Measurements from ENCODE around the gene TJP3.
A peak's percentile ranks its signal among the peaks of the same experiment; 100 is the strongest.

Gene TJP3

GRCh38 chr19:3667037-3667638, 41.0 kb upstream of the TJP3 start:
- Histone ChIP-seq H3K9ac (ENCODE audit: low read length) (no peak overlapping the region), H3K4me3 (ENCODE audit: low read depth in 1 of 2, low read length in 2 of 2) (no peak overlapping the region), H3K36me3 (ENCODE audit: insufficient read depth, low read length) (peaks cover 43% of the 10 kb centered on the region), H3K4me1 (ENCODE audit: insufficient read depth, low read length) (peaks cover 53% of the 10 kb centered on the region), H3K27me3 (ENCODE audit: control insufficient read depth in 1 of 2, insufficient read depth in 2 of 2, low read length in 2 of 2) (no peaks in the 10 kb centered on the region), H3K9me3 (ENCODE audit: low read length) (no peaks in the 10 kb centered on the region), H3K27ac (ENCODE audit: low read depth, low read length) (peak overlapping the region; percentile 100)

DNA sequence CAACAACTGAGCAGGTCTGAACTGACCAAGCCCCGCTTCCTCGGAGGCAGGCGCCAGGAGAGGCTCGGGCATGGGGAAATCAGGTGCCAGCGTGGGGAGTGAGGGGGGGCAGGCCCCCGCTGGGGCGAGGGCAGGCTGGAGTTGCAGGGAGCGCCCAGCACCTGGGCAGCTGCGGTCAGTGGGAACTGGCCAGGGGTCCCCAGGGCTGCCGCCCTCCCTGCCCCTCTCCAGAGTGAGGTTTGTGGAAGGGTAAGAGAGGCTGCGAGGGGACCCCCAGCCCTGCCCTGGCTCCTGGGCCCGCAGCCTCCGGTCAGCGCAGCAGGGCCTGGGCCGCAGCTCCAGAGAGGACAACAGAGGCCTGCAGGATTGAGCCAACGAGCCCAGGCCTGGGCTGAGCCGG, 40.4 kb upstream of the TJP3 start:
- Histone ChIP-seq H3K4me1 (ENCODE audit: insufficient read depth, low read length) (peaks cover 58% of the 10 kb centered on the region), H3K27ac (ENCODE audit: low read depth, low read length) (peak overlapping the region; percentile 100), H3K4me3 (ENCODE audit: low read depth in 1 of 2, low read length in 2 of 2) (no peak overlapping the region), H3K36me3 (ENCODE audit: insufficient read depth, low read length) (peaks cover 40% of the 10 kb centered on the region), H3K9me3 (ENCODE audit: low read length) (no peaks in the 10 kb centered on the region), H3K9ac (ENCODE audit: low read length) (peak overlapping the region; percentile 84), H3K27me3 (ENCODE audit: control insufficient read depth in 1 of 2, insufficient read depth in 2 of 2, low read length in 2 of 2) (no peaks in the 10 kb centered on the region)

DNA sequence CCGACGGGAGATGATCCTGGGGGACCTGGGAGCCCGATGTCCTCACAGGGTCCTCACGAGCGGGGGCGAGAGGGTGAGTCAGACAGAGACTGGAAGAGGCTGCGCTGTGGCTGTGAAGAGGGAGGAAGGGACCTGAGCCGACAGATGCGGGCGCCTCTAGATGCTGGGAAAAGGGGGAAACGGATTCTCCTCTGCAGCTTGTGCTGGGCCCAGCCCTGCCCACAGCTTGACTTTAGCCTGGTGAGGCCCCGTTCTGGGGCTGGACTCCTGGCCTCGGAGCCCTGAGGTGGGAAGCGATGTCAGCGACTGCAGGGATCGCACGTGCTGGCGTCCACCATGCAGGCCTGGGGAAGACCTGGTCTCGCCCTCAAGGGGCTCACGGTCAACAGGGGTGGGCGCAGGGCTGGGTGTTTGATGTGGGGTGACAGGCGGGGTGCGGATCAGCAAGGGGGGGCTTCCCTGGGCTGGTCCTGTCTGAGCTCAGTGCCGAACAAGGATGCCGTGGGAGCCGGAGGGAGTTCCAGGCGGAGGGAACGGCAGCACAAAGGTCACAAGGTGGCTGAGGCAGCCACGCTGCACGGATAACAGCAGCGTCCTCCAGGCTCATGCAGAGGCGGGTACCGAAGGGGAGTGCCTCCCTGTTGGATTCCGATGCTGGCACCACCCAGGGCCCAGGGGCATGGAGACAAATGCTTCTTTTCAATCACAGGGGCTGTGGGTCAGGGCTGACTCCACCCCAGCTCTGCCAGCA, 39.7 kb upstream of the TJP3 start:
- H3K36me3 ChIP-seq (ENCODE audit: insufficient read depth, low read length) = peaks cover 34% of the 10 kb centered on the region
- H3K4me1 ChIP-seq (ENCODE audit: insufficient read depth, low read length) = peaks cover 58% of the 10 kb centered on the region

GRCh38 chr19:3669082-3669946, 38.9 kb upstream of the TJP3 start:
- Histone ChIP-seq H3K9ac (ENCODE audit: low read length) (peak overlapping the region; percentile 84), H3K27me3 (ENCODE audit: control insufficient read depth in 1 of 2, insufficient read depth in 2 of 2, low read length in 2 of 2) (no peaks in the 10 kb centered on the region), H3K9me3 (ENCODE audit: low read length) (no peaks in the 10 kb centered on the region), H3K4me3 (ENCODE audit: low read depth in 1 of 2, low read length in 2 of 2) (peak overlapping the region in 1 of 2 donors; percentile 50), H3K36me3 (ENCODE audit: insufficient read depth, low read length) (peaks cover 26% of the 10 kb centered on the region), H3K4me1 (ENCODE audit: insufficient read depth, low read length) (peaks cover 58% of the 10 kb centered on the region), H3K27ac (ENCODE audit: low read depth, low read length) (peak overlapping the region; percentile 100)

More for the DNA sequence above, 39.7 kb upstream of the TJP3 start:
- Histone ChIP-seq H3K9me3 (ENCODE audit: low read length) (no peaks in the 10 kb centered on the region), H3K27ac (ENCODE audit: low read depth, low read length) (peak overlapping the region; percentile 100), H3K27me3 (ENCODE audit: control insufficient read depth in 1 of 2, insufficient read depth in 2 of 2, low read length in 2 of 2) (no peaks in the 10 kb centered on the region), H3K4me3 (ENCODE audit: low read depth in 1 of 2, low read length in 2 of 2) (peak overlapping the region in 1 of 2 donors; percentile 41), H3K9ac (ENCODE audit: low read length) (peak overlapping the region; percentile 84)

GRCh38 chr19:3669947-3670795, 38.0 kb upstream of the TJP3 start:
- H3K9ac ChIP-seq (ENCODE audit: low read length) = peak overlapping the region; percentile 97
- peak overlapping the region; percentile 52 to 63 for H3K4me3 ChIP-seq (ENCODE audit: low read depth in 1 of 2, low read length in 2 of 2)
- no peaks in the 10 kb centered on the region for H3K9me3 ChIP-seq (ENCODE audit: low read length)
- H3K27ac ChIP-seq (ENCODE audit: low read depth, low read length) = peak overlapping the region; percentile 100
- H3K36me3 ChIP-seq (ENCODE audit: insufficient read depth, low read length) = peaks cover 17% of the 10 kb centered on the region
- peaks cover 65% of the 10 kb centered on the region for H3K4me1 ChIP-seq (ENCODE audit: insufficient read depth, low read length)
- H3K27me3 ChIP-seq (ENCODE audit: control insufficient read depth in 1 of 2, insufficient read depth in 2 of 2, low read length in 2 of 2) = no peaks in the 10 kb centered on the region

DNA sequence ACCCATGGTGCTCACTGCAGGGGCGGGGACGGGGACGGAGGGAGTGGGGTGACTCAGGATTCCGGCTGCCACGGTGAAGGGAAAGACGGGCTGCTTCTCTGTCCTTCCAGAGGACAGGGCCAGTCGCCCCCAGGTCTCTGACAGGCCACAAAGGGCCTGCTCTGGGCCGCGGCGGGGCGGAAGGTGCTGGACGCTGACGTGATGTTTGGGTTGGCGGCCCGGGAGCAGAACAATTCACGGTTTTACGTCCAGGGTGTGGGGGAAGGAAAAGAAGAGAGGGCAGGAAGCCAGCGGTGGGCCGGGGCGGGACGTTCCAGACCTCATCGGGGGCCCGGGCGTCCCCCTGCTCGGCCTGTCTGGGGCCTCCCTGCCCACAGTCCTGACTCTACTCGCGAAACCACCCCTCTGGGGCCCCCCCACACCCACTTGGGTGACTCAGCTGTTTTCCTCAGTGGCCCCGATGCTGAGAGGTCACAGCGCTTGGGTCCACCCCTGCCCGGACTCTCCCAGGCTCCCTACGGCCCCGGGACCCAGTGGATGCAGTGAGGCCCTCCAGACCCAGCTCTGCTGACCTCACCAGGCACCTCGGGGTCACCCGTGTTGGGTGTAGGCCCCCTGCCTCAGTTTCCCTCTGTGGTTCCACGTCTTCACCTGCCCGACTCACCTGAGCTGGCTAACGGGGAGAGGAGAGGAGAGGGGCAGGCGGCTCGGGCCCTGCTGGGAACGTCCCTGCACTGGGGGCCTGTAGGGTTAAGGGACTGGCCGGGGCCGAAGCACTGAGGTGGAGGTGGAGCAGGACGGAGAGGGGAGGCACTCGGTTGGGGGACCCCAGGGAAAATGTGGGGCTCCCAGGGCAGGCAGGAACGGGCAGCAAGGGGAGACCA, 37.1 kb upstream of the TJP3 start:
- H3K27me3 ChIP-seq (ENCODE audit: control insufficient read depth in 1 of 2, insufficient read depth in 2 of 2, low read length in 2 of 2) = no peaks in the 10 kb centered on the region
- H3K9me3 ChIP-seq (ENCODE audit: low read length) = no peaks in the 10 kb centered on the region
- peak overlapping the region; percentile 52 to 63 for H3K4me3 ChIP-seq (ENCODE audit: low read depth in 1 of 2, low read length in 2 of 2)
- H3K27ac ChIP-seq (ENCODE audit: low read depth, low read length) = peak overlapping the region; percentile 100
- H3K9ac ChIP-seq (ENCODE audit: low read length) = peak overlapping the region; percentile 97
- H3K4me1 ChIP-seq (ENCODE audit: insufficient read depth, low read length) = peaks cover 69% of the 10 kb centered on the region
- H3K36me3 ChIP-seq (ENCODE audit: insufficient read depth, low read length) = peaks cover 11% of the 10 kb centered on the region

DNA sequence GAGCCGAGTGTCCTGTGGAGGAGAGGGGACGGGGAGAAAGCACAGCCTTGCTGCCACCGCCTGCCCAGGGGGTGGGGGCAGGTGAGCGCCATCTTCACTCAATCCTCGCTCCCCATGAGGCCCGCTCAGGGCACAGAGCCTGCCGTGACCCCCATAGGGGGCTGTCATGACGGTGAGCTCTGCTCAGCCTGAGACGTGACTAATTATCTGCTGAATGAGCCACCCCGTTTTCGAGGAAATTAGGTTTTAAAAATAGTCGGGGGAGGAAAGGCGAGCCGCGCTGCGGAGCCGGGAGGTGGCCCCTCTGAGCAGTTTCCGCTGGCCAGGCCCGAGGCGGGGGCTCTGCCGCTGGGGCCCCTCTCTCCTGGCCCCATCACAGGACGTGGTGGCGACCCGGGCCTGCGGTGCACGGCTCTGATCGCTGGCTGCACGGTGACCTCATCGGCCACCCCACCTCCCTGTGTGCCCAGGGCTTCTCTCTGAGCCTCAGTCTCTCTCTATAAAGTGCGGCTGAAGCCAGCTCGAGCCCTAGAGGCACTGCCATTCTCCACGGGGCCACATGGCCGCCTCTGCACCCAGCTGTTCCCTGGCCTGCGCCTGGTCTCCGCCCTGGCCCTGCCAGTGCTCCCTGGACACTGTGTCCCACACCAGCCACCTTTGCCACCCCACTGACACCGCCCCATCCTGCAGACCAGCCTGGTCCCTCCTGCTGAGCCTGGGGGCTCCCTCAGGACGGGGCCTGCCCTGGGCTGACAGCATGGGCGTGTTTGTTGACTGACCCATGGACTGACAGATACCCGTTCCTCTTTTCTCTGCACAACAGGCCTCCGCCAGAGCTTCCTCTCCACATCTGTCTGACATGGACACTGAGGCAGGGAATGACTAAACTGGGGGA, 36.3 kb upstream of the TJP3 start:
- H3K4me1 ChIP-seq (ENCODE audit: insufficient read depth, low read length) = peaks cover 71% of the 10 kb centered on the region
- no peaks in the 10 kb centered on the region for H3K27me3 ChIP-seq (ENCODE audit: control insufficient read depth in 1 of 2, insufficient read depth in 2 of 2, low read length in 2 of 2)
- H3K27ac ChIP-seq (ENCODE audit: low read depth, low read length) = peak overlapping the region; percentile 100
- peak overlapping the region; percentile 52 to 63 for H3K4me3 ChIP-seq (ENCODE audit: low read depth in 1 of 2, low read length in 2 of 2)
- H3K9me3 ChIP-seq (ENCODE audit: low read length) = no peaks in the 10 kb centered on the region
- H3K9ac ChIP-seq (ENCODE audit: low read length) = peak overlapping the region; percentile 97
- peaks cover 2% of the 10 kb centered on the region for H3K36me3 ChIP-seq (ENCODE audit: insufficient read depth, low read length)

GRCh38 chr19:3672575-3672948, 35.6 kb upstream of the TJP3 start:
- Histone ChIP-seq H3K27ac (ENCODE audit: low read depth, low read length) (peak overlapping the region; percentile 100), H3K4me3 (ENCODE audit: low read depth in 1 of 2, low read length in 2 of 2) (peak overlapping the region in 1 of 2 donors; percentile 27), H3K9ac (ENCODE audit: low read length) (peak overlapping the region; percentile 97), H3K36me3 (ENCODE audit: insufficient read depth, low read length) (no peaks in the 10 kb centered on the region), H3K4me1 (ENCODE audit: insufficient read depth, low read length) (peaks cover 65% of the 10 kb centered on the region), H3K27me3 (ENCODE audit: control insufficient read depth in 1 of 2, insufficient read depth in 2 of 2, low read length in 2 of 2) (no peaks in the 10 kb centered on the region), H3K9me3 (ENCODE audit: low read length) (no peaks in the 10 kb centered on the region)

- Histone ChIP-seq H3K36me3 (ENCODE audit: insufficient read depth, low read length) (no peaks in the 10 kb centered on the region), H3K27ac (ENCODE audit: low read depth, low read length) (peak overlapping the region; percentile 56), H3K4me1 (ENCODE audit: insufficient read depth, low read length) (peaks cover 61% of the 10 kb centered on the region), H3K9ac (ENCODE audit: low read length) (no peak overlapping the region), H3K4me3 (ENCODE audit: low read depth in 1 of 2, low read length in 2 of 2) (no peak overlapping the region), H3K27me3 (ENCODE audit: control insufficient read depth in 1 of 2, insufficient read depth in 2 of 2, low read length in 2 of 2) (no peaks in the 10 kb centered on the region), H3K9me3 (ENCODE audit: low read length) (no peaks in the 10 kb centered on the region)
These were observed 35.2 kb upstream of the TJP3 start for GRCh38 chr19:3672993-3673392.
